ENCODE data around the gene B3GNT7.
"Not testable (repeated sequence)": the region's sequence is repeated elsewhere in the genome, so short reads cannot be mapped to it uniquely, and the experiment has no call there.

The B3GNT7 gene
- total RNA-seq, result 0 reads per million in 4 donors

GRCh38 chr2:231395188-231396057, at the start of gene B3GNT7:
B3GNT7 (plus strand) TSS chr2:231395710; CDS start chr2:231395804, 94 bp downstream.
- DNase-seq, result no peak

GRCh38 chr2:231347081-231347480, 48.4 kb upstream of the B3GNT7 start:
- no peak for DNase-seq

GRCh38 chr2:231347638-231348037, 47.9 kb upstream of the B3GNT7 start:
- no peak for DNase-seq

- no peak for DNase-seq
Measured at GRCh38 chr2:231348173-231348572, 47.3 kb upstream of the B3GNT7 start.

- DNase-seq, result no peak
Measured at GRCh38 chr2:231348704-231349373, 46.7 kb upstream of the B3GNT7 start.

- DNase-seq, result not testable (repeated sequence)
Measured at GRCh38 chr2:231349374-231349735, 46.2 kb upstream of the B3GNT7 start.

GRCh38 chr2:231351648-231352047, 43.9 kb upstream of the B3GNT7 start:
- DNase-seq, result no peak

- DNase-seq, result no peak
Measured at GRCh38 chr2:231353469-231353868, 42.0 kb upstream of the B3GNT7 start.

GRCh38 chr2:231355508-231356465, 39.7 kb upstream of the B3GNT7 start:
- no peak for DNase-seq

- DNase-seq, result no peak
Measured at GRCh38 chr2:231356466-231356844, 39.1 kb upstream of the B3GNT7 start.

- no peak for DNase-seq
Measured at GRCh38 chr2:231357048-231357447, 38.5 kb upstream of the B3GNT7 start.

- no peak for DNase-seq
Measured at GRCh38 chr2:231357931-231358330, 37.6 kb upstream of the B3GNT7 start.

GRCh38 chr2:231359441-231359840, 36.1 kb upstream of the B3GNT7 start:
- DNase-seq, result no peak

- no peak for DNase-seq
Measured at GRCh38 chr2:231359948-231360347, 35.6 kb upstream of the B3GNT7 start.

GRCh38 chr2:231360401-231360800, 35.1 kb upstream of the B3GNT7 start:
- DNase-seq, result no peak

- no peak for DNase-seq
Measured at GRCh38 chr2:231360881-231361371, 34.6 kb upstream of the B3GNT7 start.

GRCh38 chr2:231361701-231362554, 33.6 kb upstream of the B3GNT7 start:
- DNase-seq, result peak in 1 of 5 donors; percentile 27

- no peak for DNase-seq
Measured at GRCh38 chr2:231362555-231363184, 32.8 kb upstream of the B3GNT7 start.

GRCh38 chr2:231364061-231364460, 31.4 kb upstream of the B3GNT7 start:
- DNase-seq, result no peak

- DNase-seq, result no peak
Measured at GRCh38 chr2:231364961-231365810, 30.3 kb upstream of the B3GNT7 start.

Data from T-helper 1 cell (primary cell).